DND-41 (cell line): ENCODE measurements around the gene ABCD1.

Experiments
- ATAC-seq: fragments of 200-7000 bp; cut with Tn5 transposase; 3 replicates; pipeline ENCODE4 v1.9.1; 2021; ENCODE audit warnings: low read depth; ENCODE audit not compliant: insufficient read depth
- DNase-seq: peaks from one replicate; pipeline ENCODE4 v3.0.0-alpha.2; 2020
- H2AFZ ChIP-seq: 2 replicates; pipeline ENCODE4 v1.6.0; 2012; ENCODE audit warnings: low read depth, low read length
- H3K27ac ChIP-seq: 2 replicates; pipeline ENCODE4 v1.5.1; 2012; ENCODE audit warnings: low read length, inconsistent platforms
- H3K27me3 ChIP-seq: fragments of 200-600 bp; sonication (generic); 2 replicates; pipeline ENCODE4 v1.6.0; 2012; ENCODE audit warnings: low read length, mild to moderate bottlenecking, inconsistent platforms; ENCODE audit not compliant: insufficient read depth, poor library complexity
- H3K36me3 ChIP-seq: 2 replicates; pipeline ENCODE4 v1.5.1; 2012; ENCODE audit warnings: low read length, inconsistent platforms; ENCODE audit not compliant: insufficient read depth
- H3K4me1 ChIP-seq: 2 replicates; pipeline ENCODE4 v1.5.1; 2012; ENCODE audit warnings: mild to moderate bottlenecking, low read length; ENCODE audit not compliant: insufficient read depth
- H3K4me2 ChIP-seq: 2 replicates; pipeline ENCODE4 v1.6.0; 2012; ENCODE audit warnings: mild to moderate bottlenecking, moderate library complexity, low read length, inconsistent platforms; ENCODE audit not compliant: insufficient read depth
- H3K4me3 ChIP-seq, 2 experiments: fragments of 200-600 bp in 1 of 2; shearing (Covaris generic) in 1 of 2; 2 replicates each; pipeline ENCODE4 v1.5.1; 2012 to 2016; ENCODE audit warnings: inconsistent platforms in 2 of 2, low read length in 2 of 2, mild to moderate bottlenecking in 2 of 2, low read depth in 1 of 2, moderate library complexity in 1 of 2
- H3K79me2 ChIP-seq: 2 replicates; pipeline ENCODE4 v1.6.0; 2012; ENCODE audit warnings: low read length, inconsistent platforms; ENCODE audit not compliant: insufficient read depth
- H3K9ac ChIP-seq: 2 replicates; pipeline ENCODE4 v1.6.0; 2012; ENCODE audit warnings: low read depth, mild to moderate bottlenecking, inconsistent platforms, low read length, moderate library complexity
- H3K9me3 ChIP-seq: 2 replicates; pipeline ENCODE4 v1.5.1; 2012; ENCODE audit warnings: low read length, moderate library complexity, mild to moderate bottlenecking, inconsistent platforms; ENCODE audit not compliant: insufficient read depth, severe bottlenecking
- H4K20me1 ChIP-seq: 2 replicates; pipeline ENCODE4 v1.6.0; 2012; ENCODE audit warnings: low read length; ENCODE audit not compliant: insufficient read depth
- EZH2 ChIP-seq: IDR thresholded peaks from 3 replicates; pipeline ENCODE4 v1.6.1; 2012; ENCODE audit warnings: borderline replicate concordance, low read depth, mild to moderate bottlenecking, moderate library complexity, low read length, inconsistent platforms; ENCODE audit not compliant: severe bottlenecking
- TF ChIP-seq, protein P1 (sequence below): IDR thresholded peaks from 2 replicates; pipeline ENCODE4 v1.5.1; 2012; ENCODE audit warnings: borderline replicate concordance, low read length, moderate library complexity, mild to moderate bottlenecking; ENCODE audit not compliant: poor library complexity, severe bottlenecking; ENCODE audit errors: extremely low read depth

Gene ABCD1

DNA sequence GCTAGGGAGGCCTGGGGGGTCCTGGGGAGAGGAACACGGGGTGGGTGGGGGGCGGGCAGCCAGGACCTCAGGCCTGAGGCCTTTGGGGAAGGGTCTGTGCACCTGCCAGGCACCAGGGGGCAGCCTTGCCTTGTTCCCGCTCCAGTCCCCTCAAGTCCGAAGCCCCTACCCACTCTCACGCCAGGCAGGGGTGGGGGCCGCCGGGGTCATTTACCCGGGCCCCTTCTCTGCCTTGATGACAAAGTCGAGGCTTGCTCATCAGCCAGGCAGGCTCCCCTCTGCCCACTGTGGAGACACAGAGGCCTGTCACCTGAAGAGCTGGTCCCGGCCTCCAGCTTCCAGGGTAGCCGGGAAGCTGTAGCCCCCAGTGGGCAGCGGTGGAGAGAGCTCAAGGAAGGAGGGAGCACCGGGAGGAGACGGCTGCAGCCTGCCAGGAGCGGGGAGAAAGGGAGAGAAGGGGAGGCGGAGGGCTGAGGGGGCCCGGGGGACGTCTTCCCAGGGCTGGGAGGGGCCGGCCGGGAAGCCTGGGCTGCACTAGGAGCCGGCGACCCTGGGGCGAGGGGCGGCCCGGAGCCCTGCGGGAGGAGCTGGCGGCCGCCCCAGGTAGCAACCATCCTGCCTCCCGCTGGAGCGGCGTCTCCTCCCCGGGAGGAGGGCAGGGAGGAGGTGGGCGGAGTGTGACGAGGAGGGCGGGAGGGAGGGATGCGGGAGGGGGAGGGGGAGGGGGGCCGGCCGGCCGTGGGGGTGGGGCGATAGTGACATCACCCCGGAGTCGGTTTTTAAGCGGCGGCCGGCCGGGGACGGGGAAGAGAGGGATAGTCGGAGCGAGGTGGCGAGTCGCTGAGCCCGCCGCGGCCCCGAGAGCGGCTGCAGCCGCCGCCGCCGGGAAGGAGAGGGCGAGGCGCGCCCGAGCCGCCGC, 37.3 kb upstream of the ABCD1 start, which contains the start of gene SLC6A8:
Gene SLC6A8, plus strand, starts transcription at position 806 of the 919 bp plus-strand sequence. CDS start 649 bp downstream, outside the sequence.
- Histone ChIP-seq H4K20me1 (no peaks in the 10 kb centered on the region), H3K79me2 (no peaks in the 10 kb centered on the region), H2AFZ (no peak within 1 kb of the TSS), H3K4me2 (peak within 1 kb of the TSS; percentile 63), H3K4me3 (peak within 1 kb of the TSS in 1 of 2 experiments; percentile 43; a peak in 2 of 4 replicates), H3K27ac (no peak within 1 kb of the TSS), H3K27me3 (no peaks in the 10 kb centered on the region), H3K36me3 (no peaks in the 10 kb centered on the region), H3K9me3 (no peaks in the 10 kb centered on the region), H3K4me1 (peaks cover 6% of the 10 kb centered on the region), H3K9ac (peak within 1 kb of the TSS; percentile 31; the same call in 1 of the 2 replicates)
- ATAC-seq (peak; percentile 72), DNase-seq (peak; percentile 47)
- TF ChIP-seq EZH2 = no peak
- TF ChIP-seq, protein P1, sequence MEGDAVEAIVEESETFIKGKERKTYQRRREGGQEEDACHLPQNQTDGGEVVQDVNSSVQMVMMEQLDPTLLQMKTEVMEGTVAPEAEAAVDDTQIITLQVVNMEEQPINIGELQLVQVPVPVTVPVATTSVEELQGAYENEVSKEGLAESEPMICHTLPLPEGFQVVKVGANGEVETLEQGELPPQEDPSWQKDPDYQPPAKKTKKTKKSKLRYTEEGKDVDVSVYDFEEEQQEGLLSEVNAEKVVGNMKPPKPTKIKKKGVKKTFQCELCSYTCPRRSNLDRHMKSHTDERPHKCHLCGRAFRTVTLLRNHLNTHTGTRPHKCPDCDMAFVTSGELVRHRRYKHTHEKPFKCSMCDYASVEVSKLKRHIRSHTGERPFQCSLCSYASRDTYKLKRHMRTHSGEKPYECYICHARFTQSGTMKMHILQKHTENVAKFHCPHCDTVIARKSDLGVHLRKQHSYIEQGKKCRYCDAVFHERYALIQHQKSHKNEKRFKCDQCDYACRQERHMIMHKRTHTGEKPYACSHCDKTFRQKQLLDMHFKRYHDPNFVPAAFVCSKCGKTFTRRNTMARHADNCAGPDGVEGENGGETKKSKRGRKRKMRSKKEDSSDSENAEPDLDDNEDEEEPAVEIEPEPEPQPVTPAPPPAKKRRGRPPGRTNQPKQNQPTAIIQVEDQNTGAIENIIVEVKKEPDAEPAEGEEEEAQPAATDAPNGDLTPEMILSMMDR = peak; percentile 50

DNA sequence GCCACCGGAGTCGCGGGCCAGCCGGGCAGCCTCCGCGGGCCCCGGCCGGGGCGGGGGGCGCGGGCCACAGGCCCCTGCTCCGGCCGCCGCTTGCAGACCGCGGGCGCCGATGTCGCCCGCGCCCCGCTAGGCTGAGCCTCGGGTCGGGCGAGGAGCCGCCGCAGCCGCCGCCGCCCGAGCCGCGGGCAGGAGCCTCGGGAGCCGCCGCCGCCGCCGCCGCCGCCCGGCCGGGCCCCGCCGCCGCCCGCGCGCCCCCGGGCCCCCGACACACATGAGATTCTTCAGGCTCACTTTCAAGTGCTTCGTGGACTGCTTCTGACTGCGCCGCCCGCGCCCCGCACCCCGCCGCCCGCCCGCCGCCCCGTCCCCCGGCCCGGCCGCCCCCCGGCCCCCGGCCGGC, 36.6 kb upstream of the ABCD1 start:
- no peaks in the 10 kb centered on the region for H3K27me3 ChIP-seq
- peaks cover 6% of the 10 kb centered on the region for H3K4me1 ChIP-seq
- H3K9ac ChIP-seq = no peak overlapping the region
- H4K20me1 ChIP-seq = no peaks in the 10 kb centered on the region
- H3K4me2 ChIP-seq = no peak overlapping the region
- H3K36me3 ChIP-seq = no peaks in the 10 kb centered on the region
- H3K27ac ChIP-seq = no peak overlapping the region
- ATAC-seq = peak; percentile 9; the same call in 1 of the 3 replicates
- H2AFZ ChIP-seq = no peak overlapping the region
- TF ChIP-seq EZH2 = no peak
- TF ChIP-seq, protein P1 = no peak
- no peaks in the 10 kb centered on the region for H3K9me3 ChIP-seq
- H3K4me3 ChIP-seq = no peak overlapping the region
- no peaks in the 10 kb centered on the region for H3K79me2 ChIP-seq
- no peak for DNase-seq

DNA sequence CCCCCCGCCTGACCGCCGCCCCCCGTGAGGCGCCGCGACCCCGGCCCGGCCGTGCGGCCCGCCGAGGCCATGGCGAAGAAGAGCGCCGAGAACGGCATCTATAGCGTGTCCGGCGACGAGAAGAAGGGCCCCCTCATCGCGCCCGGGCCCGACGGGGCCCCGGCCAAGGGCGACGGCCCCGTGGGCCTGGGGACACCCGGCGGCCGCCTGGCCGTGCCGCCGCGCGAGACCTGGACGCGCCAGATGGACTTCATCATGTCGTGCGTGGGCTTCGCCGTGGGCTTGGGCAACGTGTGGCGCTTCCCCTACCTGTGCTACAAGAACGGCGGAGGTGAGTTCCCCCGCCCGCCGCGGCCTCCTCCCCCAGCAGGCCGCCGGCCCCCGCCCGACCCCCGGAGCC, 36.1 kb upstream of the ABCD1 start:
- TF ChIP-seq EZH2 = no peak
- TF ChIP-seq, protein P1 = no peak
- Histone ChIP-seq H3K9me3 (no peaks in the 10 kb centered on the region), H3K27ac (no peak overlapping the region), H3K4me1 (peaks cover 6% of the 10 kb centered on the region), H3K27me3 (no peaks in the 10 kb centered on the region), H3K79me2 (no peaks in the 10 kb centered on the region), H3K36me3 (no peaks in the 10 kb centered on the region), H2AFZ (no peak overlapping the region), H3K4me3 (no peak overlapping the region), H4K20me1 (no peaks in the 10 kb centered on the region), H3K9ac (no peak overlapping the region), H3K4me2 (no peak overlapping the region)
- no peak for ATAC-seq
- no peak for DNase-seq
